HG02970 (cell line): ENCODE results near the gene SFSWAP.
"Not testable (repeated sequence)": the region's sequence is repeated elsewhere in the genome, so short reads cannot be mapped to it uniquely, and the experiment has no call there.

ENCODE experiments used
- ATAC-seq: cut with Tn5 transposase; IDR thresholded peaks from one replicate; pipeline ENCODE4 v1.9.1; 2021; ENCODE audit warnings: mild to moderate bottlenecking, moderate library complexity, moderate number of reproducible peaks; ENCODE audit not compliant: unreplicated experiment, low FRiP score

SFSWAP gene

DNA sequence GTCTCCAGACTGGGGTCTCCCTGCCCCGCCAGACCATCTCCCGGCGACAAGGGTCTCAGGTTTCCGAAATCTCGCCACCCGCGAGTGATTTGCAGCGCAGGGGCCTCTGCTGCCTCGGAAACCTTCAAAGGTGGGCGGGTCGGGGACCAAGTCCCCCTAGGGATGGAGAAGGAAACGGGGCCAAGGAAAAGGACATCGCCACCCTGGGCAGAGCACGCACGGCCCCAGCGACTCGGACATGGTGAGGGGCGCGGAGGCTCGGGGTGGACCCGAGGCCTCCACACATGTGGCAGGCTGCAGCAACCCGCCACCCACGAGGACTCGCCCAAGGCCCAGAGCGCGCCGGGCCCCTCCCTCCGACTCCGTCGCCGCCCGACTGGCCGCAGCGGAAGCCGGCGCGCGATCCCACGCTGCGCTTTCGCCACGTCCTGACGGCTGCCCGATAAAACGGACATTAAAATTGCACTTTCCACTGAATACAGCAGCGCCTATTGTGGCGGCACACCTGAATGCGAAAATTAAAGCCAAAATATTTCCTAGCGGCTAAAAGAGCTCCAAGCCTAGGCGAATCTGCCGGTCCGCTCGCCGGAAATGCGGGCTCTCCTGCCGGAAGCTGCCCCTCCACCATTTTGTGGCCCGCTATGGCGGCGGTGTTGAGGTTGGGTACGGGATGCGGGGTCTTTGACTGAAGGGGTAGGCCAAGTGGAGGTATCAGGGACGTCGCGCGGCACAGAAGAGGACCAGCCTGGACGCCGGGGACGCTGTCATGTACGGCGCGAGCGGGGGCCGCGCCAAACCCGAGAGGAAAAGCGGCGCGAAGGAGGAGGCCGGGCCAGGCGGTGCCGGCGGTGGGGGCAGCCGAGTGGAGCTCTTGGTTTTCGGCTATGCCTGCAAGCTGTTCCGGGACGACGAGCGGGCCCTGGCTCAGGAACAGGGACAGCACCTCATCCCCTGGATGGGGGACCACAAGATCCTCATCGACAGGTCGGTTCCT lies at the start of gene SFSWAP:
TSS of gene SFSWAP (plus strand) at position 627 of the 994 bp plus-strand sequence. CDS start at position 767, 140 bp downstream.
- peak; percentile 87 for ATAC-seq

DNA sequence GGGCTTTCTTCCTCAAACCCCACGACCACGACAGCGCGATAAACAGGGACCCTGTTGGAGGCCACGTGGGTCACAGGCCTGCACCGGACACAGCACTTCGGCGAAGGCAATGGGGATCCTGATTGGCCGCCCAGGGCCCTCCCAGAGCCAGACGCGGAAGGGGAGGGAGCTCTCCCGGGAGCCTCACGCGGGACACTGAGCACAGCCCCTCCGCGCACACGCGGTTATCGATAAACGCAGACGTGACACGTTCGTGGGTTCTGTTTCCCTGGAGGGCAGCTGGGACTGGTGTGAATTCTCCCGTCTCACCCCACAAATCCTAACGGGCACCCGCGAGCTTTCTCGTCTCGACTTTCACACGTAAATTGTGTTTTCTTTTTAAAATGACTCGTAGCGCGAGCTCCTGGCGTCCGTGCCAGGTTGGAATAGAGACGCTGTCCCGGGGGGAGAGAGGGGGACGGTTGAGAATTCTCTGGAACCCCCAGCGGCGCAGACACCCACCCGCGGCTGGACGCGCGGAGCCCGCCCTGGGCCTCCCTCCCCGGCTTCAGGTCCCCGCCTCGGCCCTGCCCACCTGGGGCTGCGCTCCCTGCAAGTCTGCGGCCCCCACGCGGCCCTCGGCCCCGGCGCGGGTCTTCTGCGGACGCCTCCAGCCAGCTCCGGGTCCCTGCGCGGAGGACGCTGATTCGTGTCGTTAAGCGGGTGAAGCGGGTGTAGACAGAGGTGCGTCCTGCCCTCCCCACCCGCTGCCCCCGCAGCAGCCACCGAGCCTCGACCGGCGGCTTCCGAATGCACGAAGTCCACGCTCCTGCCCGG lies 49.5 kb upstream of the SFSWAP start:
- ATAC-seq, result not testable (repeated sequence)

DNA sequence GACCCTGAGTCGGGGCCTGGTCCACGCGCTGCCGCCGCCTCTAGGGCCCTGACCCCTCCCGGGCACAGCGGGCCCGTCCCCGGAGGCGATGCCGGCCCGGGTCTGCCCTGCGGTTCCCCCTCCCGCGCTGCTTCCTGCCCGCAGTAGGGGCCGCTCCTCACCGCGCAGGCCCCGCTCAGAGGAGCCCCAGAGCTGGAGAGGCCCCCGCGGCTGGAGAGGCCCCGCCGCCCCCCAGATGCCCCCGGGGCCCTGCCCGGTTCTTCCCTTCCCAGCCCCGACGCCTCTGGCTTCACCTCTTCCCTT lies 49.0 kb upstream of the SFSWAP start:
- not testable (repeated sequence) for ATAC-seq

DNA sequence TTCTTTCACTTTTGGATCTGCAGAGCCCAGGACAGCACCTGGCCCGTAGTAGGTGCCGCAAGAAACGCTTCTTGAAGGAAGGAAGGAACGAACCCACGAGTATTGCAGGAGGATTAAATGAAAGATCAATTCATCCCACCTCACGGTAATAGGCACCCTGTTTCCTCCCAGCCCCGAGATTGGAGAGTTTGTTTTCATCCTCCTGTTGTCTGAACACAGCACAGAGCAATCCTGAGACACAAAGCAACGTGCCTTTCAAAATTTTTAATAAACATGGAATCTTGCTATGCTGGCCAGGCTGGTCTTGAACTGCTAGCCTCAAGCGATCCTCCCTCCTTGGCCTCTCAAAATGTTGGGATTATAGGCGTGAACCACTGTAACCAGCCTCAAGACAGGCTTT lies 48.5 kb upstream of the SFSWAP start:
- not testable (repeated sequence) for ATAC-seq

DNA sequence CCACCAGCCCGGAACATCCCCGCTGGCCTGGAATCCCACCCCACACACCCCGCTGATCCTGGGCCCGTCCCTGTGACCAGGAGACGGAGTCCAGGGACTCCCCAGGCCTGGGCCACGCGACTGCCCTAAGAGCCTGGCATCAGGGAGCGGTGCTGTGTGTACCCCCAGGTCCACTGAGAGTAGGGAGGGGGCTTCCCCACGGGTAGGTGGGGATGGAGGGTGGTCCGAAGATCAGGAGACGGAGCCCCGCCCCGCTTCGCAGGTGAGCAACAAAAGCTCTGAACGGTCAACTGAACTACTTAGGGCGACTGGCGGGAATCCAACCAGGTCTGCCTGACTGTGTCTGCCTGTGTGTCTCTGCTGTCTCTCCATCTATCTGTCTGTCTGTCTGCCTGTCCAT lies 45.2 kb upstream of the SFSWAP start:
- not testable (repeated sequence) for ATAC-seq

DNA sequence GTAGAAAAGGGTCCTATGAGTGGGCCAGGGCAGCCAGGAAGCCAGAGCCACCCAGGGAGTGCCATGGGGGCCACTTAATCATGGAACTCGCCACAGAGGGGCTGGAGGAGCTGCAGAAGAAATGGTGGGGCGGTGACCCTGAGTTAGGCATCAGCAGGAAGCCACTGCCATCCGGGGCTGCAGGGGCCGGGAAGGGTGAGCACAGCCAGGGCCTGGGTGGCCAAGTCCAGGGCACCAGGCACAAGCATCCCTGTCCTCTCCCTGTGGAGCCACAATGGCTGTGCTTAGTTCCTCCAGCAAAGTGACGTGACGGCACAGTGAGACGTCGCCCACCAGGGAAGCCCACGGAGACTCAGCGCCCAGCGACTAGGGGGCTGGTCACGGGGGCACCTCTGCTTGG lies 44.4 kb upstream of the SFSWAP start:
- ATAC-seq, result not testable (repeated sequence)

DNA sequence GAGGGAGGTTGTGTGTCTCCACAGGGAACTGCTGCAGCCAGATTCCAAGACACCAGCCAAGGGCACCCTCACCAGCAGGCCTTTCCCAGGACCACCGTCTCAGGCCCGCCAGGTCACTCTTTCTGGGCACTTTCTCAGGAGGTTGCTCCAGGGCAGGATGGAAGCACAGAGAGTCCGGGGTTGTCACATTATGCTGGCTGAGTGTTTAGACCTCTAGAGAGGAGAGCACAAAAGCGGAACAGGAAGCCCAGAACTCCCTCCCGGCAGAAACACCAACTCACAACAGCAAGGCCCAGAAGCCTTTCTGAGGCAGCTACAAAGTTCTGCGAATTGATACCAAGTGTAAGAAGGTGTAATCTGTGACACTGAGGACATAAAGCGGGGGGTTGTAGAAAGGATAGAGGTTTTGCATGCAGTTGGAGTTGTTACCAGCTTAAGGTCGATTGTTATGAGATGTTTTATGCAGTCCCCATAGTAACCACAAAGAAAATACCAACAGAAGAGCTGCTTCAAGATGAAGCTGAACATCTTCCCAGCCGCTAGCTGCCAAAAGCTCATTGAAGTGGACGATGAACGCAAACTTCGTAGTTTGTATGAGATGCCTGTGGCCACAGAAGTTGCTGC lies 43.8 kb upstream of the SFSWAP start:
- not testable (repeated sequence) for ATAC-seq

DNA sequence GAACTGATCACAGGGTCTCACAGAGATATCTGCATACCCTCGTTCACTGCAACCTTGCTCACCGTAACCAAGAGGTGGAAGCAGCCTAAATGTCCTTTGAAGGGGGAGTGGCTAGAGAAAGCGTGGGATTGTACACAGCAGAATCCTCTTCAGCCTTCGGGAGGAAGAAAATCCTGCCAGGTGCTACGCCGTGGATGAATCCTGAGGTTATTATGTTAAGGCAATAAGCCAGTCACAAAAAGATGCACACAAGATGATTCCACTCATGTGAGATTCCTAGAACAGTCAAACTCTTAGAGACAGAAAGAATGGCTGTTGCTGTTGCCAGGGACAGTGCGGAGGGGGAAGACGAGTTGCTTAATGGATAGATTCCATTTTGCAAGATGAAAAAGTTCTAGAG lies 39.6 kb upstream of the SFSWAP start:
- no peak for ATAC-seq

DNA sequence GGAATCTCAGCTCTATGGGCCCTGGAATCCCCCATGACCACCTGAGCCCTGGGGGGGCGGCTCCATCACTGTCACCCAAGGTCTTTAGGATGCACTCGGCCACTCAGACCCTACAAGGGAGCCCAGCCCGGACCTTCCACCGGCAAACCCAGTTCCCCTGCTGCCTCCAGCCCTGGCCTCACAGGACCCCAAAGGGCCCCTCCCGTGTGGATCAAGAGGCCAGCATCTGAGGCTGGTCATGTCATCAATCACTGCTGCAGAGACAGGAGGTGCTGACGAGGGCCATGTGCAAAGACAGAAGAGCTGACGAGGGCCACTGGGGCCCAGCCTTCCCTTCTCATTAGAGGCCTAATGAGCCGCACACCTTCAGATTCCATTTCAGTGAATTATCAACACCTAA lies 39.0 kb upstream of the SFSWAP start:
- ATAC-seq, result no peak

DNA sequence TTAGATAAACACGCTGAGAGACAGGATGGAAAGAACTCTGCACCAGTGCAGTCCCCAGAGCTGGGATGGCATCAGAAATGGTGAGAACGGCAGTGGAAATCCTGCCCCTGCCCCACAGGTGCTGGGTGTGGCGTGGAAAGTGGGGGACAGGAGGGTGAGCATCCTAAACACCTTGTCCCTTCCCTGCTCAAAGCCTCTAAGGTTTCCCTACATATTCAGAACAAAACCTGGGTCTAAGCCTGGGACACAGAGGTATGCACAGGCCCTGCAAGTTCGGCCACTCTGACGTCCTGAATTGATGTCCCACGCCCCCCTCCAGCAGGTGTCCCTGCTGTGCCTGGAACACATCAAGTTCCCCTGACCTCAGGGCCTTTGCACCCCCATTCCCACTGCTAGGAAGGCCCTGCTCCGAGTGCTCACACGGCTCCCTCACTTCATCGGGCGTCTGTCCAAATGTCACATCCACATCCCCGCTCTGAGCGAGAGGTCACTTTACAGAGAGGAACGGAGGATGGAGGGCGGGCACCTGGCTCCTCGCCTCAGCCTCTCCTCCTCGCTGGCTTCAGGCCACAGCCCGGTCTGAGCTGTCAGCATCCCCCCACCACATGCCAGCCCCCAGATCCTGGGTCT lies 38.5 kb upstream of the SFSWAP start:
- ATAC-seq, result no peak

DNA sequence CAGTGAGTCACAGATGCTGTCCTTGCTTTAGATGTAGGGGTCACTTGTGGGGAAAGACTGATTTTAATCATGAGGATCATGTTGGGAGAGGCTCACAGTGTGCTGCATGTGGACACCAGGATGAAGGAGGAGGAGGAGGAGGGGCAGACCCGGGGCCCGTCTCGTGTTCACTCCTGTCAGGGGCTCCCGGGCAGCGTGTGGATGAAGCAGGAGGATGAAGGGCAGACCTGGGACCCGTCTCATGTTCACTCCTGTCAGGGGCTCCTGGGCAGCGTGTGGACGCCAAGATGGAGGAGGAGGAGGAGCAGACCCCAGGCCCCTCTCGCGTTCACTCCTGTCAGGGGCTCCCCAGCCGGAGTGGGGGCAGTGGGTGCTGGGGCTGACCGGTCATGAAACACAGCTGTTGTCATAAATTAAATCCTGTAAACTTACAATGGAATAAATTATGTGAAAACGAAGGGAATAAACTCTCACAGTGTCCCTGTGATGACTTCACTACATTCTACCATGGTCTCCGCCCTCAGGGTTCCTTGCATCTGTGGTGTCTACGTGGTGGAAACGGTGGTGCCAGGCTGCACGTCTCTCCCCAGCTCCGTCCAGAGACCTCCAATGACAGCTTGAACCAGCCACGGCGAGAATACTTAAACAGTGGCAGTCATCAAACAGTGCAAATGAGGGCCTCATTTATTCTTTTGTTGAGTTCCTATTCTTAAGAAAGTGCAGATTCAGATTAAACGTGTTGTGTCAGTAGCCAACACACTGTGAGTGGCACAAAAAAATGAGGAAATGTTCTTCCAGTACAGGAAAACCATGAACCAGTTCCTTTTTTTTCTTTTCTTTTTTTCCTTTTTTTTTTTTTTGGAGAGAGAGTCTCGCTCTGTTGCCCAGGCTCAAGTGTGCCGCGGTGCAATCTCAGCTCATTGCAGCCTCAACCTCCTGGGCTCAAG lies 37.7 kb upstream of the SFSWAP start:
- no peak for ATAC-seq

DNA sequence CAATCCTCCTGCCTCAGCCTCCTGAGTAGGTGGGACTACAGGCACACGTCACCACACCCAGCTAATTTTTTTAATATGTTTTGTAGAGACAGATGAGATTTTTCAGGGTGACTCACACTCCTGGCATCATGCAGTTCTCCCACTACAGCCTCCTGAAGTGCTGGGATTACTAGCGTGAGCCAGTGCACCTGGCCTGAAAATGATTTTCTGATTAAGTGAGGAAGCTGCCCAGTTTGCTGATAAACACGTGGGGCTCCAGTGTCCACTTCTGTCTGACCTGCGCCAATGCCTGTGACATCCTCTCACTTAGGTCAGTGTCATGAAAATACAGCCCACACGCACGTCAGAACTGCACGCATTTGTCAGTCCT lies 37.0 kb upstream of the SFSWAP start:
- ATAC-seq, result no peak

DNA sequence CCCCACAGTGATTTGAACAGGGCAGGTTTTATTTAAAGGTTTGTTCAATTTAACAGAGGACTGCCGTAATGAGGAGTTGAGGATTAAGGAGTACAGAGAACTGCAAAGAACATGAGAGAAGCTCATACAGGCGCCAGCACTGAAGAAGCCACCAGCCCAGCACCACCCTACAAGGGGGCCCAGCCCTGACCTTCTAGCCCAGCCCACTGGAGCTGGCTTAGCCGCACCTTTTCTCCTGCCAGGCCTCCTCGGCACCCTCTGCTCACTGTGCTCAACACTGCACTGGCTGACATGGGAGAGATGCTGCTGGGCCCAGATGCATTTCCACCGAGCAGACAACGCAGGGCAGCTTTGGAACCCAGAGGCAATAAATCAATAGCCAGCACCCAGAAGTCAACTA lies 36.5 kb upstream of the SFSWAP start:
- no peak for ATAC-seq

DNA sequence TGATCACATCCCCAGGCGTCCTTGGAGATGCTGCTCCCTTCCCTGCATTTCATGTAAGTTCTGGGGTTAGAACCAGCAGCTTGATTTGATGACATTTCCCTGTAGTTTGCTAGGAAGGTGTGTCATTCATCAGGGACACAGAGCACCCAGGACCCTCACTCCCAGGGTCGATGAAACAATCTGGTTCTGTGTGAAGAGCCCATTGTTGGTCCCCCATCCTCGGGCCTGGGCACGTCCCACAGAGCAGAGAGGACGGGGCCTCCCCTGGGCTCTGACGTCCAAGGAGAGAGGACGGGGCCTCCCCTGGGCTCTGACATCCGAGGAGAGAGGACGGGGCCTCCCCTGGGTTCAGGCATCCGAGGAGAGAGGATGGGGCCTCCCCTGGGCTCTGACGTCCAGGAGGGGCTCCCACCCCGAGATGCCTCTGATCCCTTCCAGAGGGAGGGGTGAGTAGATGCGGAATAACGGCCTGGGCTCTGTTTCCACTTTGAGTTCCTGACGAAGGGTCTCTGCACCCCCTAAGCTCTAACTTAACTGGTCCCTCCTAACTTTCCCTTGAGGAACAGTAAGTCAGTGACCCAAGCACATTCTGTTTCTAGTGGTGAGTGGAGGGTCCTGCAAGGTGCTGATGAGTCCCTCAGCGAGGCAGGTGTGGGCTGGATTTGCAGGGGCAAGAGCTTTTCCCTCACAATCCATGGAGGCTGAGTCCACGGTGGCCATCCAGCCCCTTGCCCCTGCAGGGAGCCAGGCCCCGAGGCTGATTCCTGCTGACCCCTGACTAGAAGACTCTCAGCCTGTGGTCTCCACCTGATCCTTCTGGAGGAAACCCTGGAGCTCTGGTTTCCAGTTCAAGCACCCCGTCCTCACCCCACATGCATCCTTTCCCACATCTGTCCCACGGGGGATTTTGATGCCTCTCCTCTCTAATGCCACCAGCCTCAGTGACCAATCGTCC lies 35.5 kb upstream of the SFSWAP start:
- ATAC-seq, result no peak

DNA sequence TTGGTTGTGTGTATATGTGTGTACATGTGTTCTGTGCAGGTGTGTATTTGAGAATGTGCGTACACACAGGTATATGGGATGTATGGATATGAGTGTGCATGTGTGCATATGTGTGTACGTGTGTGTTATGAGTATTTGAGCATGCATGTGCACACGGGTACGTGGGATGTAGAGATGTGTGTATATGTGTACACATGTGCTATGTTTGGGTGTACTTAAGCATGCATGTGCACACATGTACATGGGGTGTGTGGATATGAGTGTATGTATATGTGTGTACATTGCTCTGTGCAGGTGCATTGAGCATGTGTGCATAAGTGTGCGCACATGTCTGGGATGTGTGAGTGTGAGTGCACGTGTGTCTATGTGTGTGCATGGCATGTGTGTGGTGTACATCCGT lies 34.3 kb upstream of the SFSWAP start:
- ATAC-seq, result no peak

DNA sequence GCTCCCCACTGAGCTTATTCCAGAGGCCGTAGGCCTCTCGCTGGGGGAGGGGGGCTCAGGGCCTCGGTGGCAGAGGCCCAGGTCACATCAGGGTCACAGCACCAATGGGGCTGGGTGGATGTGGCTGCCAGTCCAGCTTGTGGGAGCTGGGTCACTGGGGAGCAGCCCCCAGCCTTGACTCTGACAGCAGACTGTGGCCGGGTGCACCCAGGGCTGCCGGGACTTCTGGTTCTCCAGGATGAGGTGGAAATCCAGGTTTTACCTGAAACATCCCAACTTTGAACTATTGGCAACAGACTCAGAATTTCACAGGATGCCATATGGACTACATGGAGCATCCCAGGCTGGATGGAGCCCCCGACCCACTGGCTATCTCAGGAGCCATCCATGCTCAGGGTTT lies 33.8 kb upstream of the SFSWAP start:
- ATAC-seq, result not testable (repeated sequence)

DNA sequence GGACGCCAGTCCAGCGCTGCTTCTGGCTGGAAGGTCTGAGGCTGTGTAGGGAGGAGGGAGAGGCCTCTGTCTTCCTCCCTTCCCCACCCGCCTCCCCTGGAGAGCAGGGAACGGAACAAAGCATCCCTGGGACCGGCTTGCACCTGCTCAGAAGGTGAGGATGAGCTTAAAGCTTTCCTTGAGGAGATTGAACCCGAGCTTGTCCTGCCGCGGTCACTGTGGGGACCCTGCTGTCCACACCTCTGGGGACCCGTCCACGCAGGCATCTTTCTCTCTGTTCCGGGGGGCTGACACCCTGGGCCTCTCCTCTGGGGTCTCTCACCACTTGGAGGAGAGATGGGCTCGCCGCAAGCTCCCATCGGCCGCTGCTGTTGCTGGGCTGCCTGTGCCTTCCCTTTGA lies 33.2 kb upstream of the SFSWAP start:
- no peak for ATAC-seq

DNA sequence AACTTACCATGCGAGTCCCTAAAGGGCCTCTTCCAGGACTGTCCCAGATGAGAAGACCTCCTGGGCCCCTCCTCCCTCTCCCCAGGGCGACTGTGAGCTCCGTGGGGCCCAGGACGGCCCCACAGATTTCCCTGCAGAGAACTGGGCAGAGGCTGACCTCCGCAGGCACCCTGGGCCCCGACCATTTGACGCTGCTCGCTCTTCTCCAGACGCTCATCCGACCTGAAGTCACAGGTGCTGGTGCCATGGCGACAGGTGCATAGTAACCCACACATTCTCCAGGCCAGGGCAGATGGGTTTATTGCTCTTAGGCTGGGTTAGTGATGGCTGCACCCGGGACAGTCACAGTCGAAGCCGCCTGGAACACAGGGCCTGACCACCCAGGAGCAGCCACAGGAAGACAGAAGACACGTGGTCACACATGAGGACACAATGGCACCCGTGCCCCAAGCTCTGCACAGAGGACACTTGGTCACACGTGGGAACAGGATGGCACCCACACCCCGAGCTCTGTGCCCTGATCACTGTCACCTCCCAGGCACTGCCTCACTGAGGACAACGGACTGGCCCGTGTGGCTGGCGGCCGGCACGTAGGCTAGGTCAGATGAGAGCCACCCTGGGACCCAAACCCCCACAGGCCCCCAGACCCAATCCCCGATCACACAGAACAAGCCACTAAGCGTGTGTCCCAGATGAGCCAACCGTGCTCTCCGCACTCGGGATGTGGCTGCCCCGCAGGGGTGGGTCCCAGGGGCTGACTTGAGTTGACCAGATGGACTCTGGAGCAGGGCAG lies 32.3 kb upstream of the SFSWAP start:
- not testable (repeated sequence) for ATAC-seq
